Measurements from ENCODE around the gene CCDC148.

- TF ChIP-seq EP300 (IDR thresholded peaks at IDR 0.05) (no peak), CTCF (IDR thresholded peaks at IDR 0.05) (no peak), POLR2A (IDR thresholded peaks at IDR 0.05) (no peak)
Observed at GRCh38 chr2:158478816-158479215, 22.3 kb upstream of the CCDC148 start.
